ENCODE measurements around the gene SERINC5.

The SERINC5 gene

GRCh38 chr5:80077051-80077714 lies 178.7 kb downstream of the SERINC5 start:
- no peak for FAIRE-seq
- DNase-seq (ENCODE audit: insufficient read length, low spot score), result no peak
- TF ChIP-seq CTCF (IDR thresholded peaks at IDR 0.05; ENCODE audit: insufficient read depth, missing control alignments), result no peak

- TF ChIP-seq CTCF (IDR thresholded peaks at IDR 0.05; ENCODE audit: insufficient read depth, missing control alignments), result no peak
- DNase-seq (ENCODE audit: insufficient read length, low spot score) (no peak), FAIRE-seq (no peak)
Measured at GRCh38 chr5:80076131-80077050, 179.5 kb downstream of the SERINC5 start.

GRCh38 chr5:80072103-80073073 lies 183.5 kb downstream of the SERINC5 start:
- DNase-seq (ENCODE audit: insufficient read length, low spot score) (no peak), FAIRE-seq (no peak)
- TF ChIP-seq CTCF (IDR thresholded peaks at IDR 0.05; ENCODE audit: insufficient read depth, missing control alignments), result no peak

GRCh38 chr5:80071510-80072021 lies 184.3 kb downstream of the SERINC5 start:
- no peak for TF ChIP-seq CTCF (IDR thresholded peaks at IDR 0.05; ENCODE audit: insufficient read depth, missing control alignments)
- no peak for DNase-seq (ENCODE audit: insufficient read length, low spot score)
- FAIRE-seq, result no peak

- no peak for TF ChIP-seq CTCF (IDR thresholded peaks at IDR 0.05; ENCODE audit: insufficient read depth, missing control alignments)
- FAIRE-seq (no peak), DNase-seq (ENCODE audit: insufficient read length, low spot score) (no peak)
Measured at GRCh38 chr5:80070338-80071056, 185.4 kb downstream of the SERINC5 start.

- TF ChIP-seq CTCF (IDR thresholded peaks at IDR 0.05; ENCODE audit: insufficient read depth, missing control alignments), result no peak
- DNase-seq (ENCODE audit: insufficient read length, low spot score), result no peak
- FAIRE-seq, result no peak
Measured at GRCh38 chr5:80069918-80070318, 185.9 kb downstream of the SERINC5 start.

Measured in D721Med (cell line).